ENCODE results near the gene HACL1. TPM values are rescaled to one million over a fixed set of nuclear protein-coding genes. Genes with fewer than 3 reads are reported as not detected.

The HACL1 gene
- total RNA-seq, 1 experiment from 2014 or later, result 44.9 TPM

- Mint-ChIP-seq H3K36me3 (peaks cover 46% of the 10 kb centered on the region), H3K4me1 (peaks cover 21% of the 10 kb centered on the region), H3K4me3 (no peak overlapping the region), H3K9me3 (peaks cover 23% of the 10 kb centered on the region), H3K27ac (no peak overlapping the region), H3K27me3 (ENCODE audit: low read depth) (no peaks in the 10 kb centered on the region; the same call in 1 of the 2 replicates)
- DNase-seq (ENCODE audit: low spot score) (no peak), ATAC-seq (no peak)
- no peak for TF ChIP-seq ZNF121 (CRISPR knock-in tag; IDR thresholded peaks at IDR 0.05)
- no peak for TF ChIP-seq GABPB1 (CRISPR knock-in tag; IDR thresholded peaks at IDR 0.05)
- TF ChIP-seq, protein P1, sequence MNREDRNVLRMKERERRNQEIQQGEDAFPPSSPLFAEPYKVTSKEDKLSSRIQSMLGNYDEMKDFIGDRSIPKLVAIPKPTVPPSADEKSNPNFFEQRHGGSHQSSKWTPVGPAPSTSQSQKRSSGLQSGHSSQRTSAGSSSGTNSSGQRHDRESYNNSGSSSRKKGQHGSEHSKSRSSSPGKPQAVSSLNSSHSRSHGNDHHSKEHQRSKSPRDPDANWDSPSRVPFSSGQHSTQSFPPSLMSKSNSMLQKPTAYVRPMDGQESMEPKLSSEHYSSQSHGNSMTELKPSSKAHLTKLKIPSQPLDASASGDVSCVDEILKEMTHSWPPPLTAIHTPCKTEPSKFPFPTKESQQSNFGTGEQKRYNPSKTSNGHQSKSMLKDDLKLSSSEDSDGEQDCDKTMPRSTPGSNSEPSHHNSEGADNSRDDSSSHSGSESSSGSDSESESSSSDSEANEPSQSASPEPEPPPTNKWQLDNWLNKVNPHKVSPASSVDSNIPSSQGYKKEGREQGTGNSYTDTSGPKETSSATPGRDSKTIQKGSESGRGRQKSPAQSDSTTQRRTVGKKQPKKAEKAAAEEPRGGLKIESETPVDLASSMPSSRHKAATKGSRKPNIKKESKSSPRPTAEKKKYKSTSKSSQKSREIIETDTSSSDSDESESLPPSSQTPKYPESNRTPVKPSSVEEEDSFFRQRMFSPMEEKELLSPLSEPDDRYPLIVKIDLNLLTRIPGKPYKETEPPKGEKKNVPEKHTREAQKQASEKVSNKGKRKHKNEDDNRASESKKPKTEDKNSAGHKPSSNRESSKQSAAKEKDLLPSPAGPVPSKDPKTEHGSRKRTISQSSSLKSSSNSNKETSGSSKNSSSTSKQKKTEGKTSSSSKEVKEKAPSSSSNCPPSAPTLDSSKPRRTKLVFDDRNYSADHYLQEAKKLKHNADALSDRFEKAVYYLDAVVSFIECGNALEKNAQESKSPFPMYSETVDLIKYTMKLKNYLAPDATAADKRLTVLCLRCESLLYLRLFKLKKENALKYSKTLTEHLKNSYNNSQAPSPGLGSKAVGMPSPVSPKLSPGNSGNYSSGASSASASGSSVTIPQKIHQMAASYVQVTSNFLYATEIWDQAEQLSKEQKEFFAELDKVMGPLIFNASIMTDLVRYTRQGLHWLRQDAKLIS (CRISPR knock-in tag; IDR thresholded peaks at IDR 0.05; ENCODE audit: borderline replicate concordance), result no peak
- no peak for TF ChIP-seq NFYB (CRISPR knock-in tag; conservative IDR thresholded peaks at IDR 0.05; ENCODE audit: low read depth)
- TF ChIP-seq SOX15 (CRISPR knock-in tag; IDR thresholded peaks at IDR 0.05), result no peak
- TF ChIP-seq, protein P2, sequence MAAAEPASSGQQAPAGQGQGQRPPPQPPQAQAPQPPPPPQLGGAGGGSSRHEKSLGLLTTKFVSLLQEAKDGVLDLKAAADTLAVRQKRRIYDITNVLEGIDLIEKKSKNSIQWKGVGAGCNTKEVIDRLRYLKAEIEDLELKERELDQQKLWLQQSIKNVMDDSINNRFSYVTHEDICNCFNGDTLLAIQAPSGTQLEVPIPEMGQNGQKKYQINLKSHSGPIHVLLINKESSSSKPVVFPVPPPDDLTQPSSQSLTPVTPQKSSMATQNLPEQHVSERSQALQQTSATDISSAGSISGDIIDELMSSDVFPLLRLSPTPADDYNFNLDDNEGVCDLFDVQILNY (CRISPR knock-in tag; IDR thresholded peaks at IDR 0.05), result no peak
- TF ChIP-seq CREM (CRISPR knock-in tag; IDR thresholded peaks at IDR 0.05), result no peak
- TF ChIP-seq, protein P3, sequence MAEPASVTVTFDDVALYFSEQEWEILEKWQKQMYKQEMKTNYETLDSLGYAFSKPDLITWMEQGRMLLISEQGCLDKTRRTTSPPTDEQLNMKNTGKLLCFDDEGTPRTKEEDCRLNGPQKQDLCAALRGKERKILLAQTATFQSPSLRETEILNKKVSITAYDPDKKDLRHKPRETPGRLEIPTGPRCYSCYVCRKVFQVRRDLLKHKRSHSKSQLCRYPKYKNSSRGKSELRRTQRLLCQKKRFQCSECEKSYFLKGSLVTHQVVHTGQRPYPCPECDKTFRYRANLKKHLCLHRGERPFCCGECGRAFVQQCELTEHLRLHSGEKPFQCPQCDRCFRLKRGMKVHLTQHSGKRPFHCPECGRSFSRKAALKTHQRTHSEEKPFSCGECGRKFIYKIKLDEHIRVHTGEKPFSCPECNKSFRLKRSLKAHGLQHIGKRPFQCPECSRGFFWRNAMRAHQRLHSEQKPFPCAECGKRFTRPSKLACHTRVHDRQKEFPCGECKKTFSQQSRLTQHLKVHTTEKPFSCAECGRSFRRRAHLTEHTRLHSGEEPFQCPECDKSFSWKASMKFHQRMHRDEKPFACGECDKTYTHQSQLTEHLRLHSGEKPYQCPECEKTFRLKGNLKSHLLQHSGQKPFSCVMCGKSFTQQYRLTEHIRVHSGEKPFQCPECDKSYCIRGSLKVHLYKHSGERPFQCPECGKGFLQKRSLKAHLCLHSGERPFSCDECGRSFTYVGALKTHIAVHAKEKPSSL (CRISPR knock-in tag; conservative IDR thresholded peaks at IDR 0.05), result no peak
- TF ChIP-seq, protein P4, sequence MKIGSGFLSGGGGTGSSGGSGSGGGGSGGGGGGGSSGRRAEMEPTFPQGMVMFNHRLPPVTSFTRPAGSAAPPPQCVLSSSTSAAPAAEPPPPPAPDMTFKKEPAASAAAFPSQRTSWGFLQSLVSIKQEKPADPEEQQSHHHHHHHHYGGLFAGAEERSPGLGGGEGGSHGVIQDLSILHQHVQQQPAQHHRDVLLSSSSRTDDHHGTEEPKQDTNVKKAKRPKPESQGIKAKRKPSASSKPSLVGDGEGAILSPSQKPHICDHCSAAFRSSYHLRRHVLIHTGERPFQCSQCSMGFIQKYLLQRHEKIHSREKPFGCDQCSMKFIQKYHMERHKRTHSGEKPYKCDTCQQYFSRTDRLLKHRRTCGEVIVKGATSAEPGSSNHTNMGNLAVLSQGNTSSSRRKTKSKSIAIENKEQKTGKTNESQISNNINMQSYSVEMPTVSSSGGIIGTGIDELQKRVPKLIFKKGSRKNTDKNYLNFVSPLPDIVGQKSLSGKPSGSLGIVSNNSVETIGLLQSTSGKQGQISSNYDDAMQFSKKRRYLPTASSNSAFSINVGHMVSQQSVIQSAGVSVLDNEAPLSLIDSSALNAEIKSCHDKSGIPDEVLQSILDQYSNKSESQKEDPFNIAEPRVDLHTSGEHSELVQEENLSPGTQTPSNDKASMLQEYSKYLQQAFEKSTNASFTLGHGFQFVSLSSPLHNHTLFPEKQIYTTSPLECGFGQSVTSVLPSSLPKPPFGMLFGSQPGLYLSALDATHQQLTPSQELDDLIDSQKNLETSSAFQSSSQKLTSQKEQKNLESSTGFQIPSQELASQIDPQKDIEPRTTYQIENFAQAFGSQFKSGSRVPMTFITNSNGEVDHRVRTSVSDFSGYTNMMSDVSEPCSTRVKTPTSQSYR (CRISPR knock-in tag; IDR thresholded peaks at IDR 0.05), result no peak
- TF ChIP-seq TP53 (CRISPR knock-in tag; IDR thresholded peaks at IDR 0.05), result no peak
- TF ChIP-seq ESRRA (CRISPR knock-in tag; IDR thresholded peaks at IDR 0.05; ENCODE audit: borderline replicate concordance), result no peak
- no peak for TF ChIP-seq KAT7 (CRISPR knock-in tag; IDR thresholded peaks at IDR 0.05; ENCODE audit: borderline replicate concordance)
- TF ChIP-seq EMX1 (CRISPR knock-in tag; IDR thresholded peaks at IDR 0.05), result no peak
- no peak for TF ChIP-seq JAZF1 (CRISPR knock-in tag; IDR thresholded peaks at IDR 0.05)
- TF ChIP-seq IRF2 (CRISPR knock-in tag; IDR thresholded peaks at IDR 0.05; ENCODE audit: borderline replicate concordance, low read depth), result no peak
- no peak for TF ChIP-seq ZNF232 (CRISPR knock-in tag; IDR thresholded peaks at IDR 0.05)
- TF ChIP-seq TEAD1 (CRISPR knock-in tag; IDR thresholded peaks at IDR 0.05), result no peak
- TF ChIP-seq, protein P5, sequence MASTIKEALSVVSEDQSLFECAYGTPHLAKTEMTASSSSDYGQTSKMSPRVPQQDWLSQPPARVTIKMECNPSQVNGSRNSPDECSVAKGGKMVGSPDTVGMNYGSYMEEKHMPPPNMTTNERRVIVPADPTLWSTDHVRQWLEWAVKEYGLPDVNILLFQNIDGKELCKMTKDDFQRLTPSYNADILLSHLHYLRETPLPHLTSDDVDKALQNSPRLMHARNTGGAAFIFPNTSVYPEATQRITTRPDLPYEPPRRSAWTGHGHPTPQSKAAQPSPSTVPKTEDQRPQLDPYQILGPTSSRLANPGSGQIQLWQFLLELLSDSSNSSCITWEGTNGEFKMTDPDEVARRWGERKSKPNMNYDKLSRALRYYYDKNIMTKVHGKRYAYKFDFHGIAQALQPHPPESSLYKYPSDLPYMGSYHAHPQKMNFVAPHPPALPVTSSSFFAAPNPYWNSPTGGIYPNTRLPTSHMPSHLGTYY (CRISPR knock-in tag; IDR thresholded peaks at IDR 0.05), result no peak
- ChIA-PET CTCF (interaction anchor here (0.9 kb wide), 1 partner anchor 18 kb away, joined by 3 read pairs; no protein-coding TSS in a partner anchor), POLR2A (no interaction called here)
These were observed 44.6 kb upstream of the HACL1 start for GRCh38 chr3:15645740-15646501.

Data from WTC11 (cell line).